GM21360 (cell line): ENCODE results near the gene RPS28.

ENCODE experiments used
- ATAC-seq: cut with Tn5 transposase; IDR thresholded peaks from one replicate; pipeline ENCODE4 v1.9.1; 2021; ENCODE audit warnings: mild to moderate bottlenecking, moderate library complexity; ENCODE audit not compliant: unreplicated experiment

The RPS28 gene

GRCh38 chr19:8370176-8371010, 49.1 kb downstream of the RPS28 start:
- ATAC-seq: no peak

- no peak for ATAC-seq
Observed at GRCh38 chr19:8371011-8371804, 49.9 kb downstream of the RPS28 start.
